ENCODE measurements around the gene MAST2.

DNA sequence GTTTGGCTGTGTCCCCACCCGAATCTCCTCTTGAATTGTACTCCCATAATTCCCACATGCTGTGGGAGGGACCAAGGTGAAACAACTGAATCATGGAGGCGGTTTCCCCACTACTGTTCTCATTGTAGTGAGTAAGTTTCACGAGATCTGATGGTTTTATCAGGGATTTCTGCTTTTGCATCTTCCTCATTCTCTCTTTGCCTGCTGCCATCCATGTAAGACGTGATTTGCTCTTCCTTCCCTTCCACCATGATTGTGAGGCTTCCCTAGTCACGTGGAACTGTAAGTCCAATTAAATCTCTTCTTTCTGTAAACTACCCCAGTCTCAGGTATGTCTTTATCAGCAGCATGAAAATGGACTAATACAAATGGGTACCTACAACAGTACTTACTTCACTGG, 255.5 kb downstream of the MAST2 start:
- TF ChIP-seq MAX (IDR thresholded peaks at IDR 0.05; ENCODE audit: low read depth, low read length) = no peak
- TF ChIP-seq POLR2A (IDR thresholded peaks at IDR 0.05; ENCODE audit: extremely low read depth, insufficient read length) = no peak
